ENCODE measurements around the gene DLG2. TPM values are rescaled to one million over a fixed set of nuclear protein-coding genes. Genes with fewer than 3 reads are reported as not detected.

Gene DLG2
- total RNA-seq, 3 donors from 2014 or later (not counting 1 experiment from before 2014, with no cell fraction given): 1.7 to 2.9 (median 2.2) TPM

- Histone ChIP-seq H3K4me3 (ENCODE audit: low read length) (no peak overlapping the region), H3K36me3 (ENCODE audit: control insufficient read depth, insufficient read depth, low read length) (no peaks in the 10 kb centered on the region), H3K9me3 (ENCODE audit: control insufficient read depth, insufficient read depth, low read length) (peaks cover 3% of the 10 kb centered on the region), H3K4me1 (ENCODE audit: control insufficient read depth, insufficient read depth, low read length) (no peaks in the 10 kb centered on the region), H3K27me3 (ENCODE audit: control insufficient read depth, insufficient read depth, low read length) (no peaks in the 10 kb centered on the region), H3K27ac (ENCODE audit: low read length) (no peak overlapping the region)
- no peak for TF ChIP-seq CTCF (IDR thresholded peaks at IDR 0.05)
- intact Hi-C loops (cut with micrococcal nuclease): no loop called here
- 56% methylated on average over 1 of the region's 1 CpG for WGBS (ENCODE audit: insufficient coverage)
- H3K4me1 Mint-ChIP-seq: no peaks in the 10 kb centered on the region
- no peak overlapping the region for H3K4me3 Mint-ChIP-seq
- DNase-seq (no peak), ATAC-seq (no peak)
- no peaks in the 10 kb centered on the region for H3K27me3 Mint-ChIP-seq (ENCODE audit: low read depth in 2 of 2)
- H3K27ac Mint-ChIP-seq: no peak overlapping the region
- peaks cover 8 to 10% of the 10 kb centered on the region in 2 donors for H3K9me3 Mint-ChIP-seq
- no peaks in the 10 kb centered on the region for H3K36me3 Mint-ChIP-seq
Observed at GRCh38 chr11:83951521-83951920, 1675.6 kb downstream of the DLG2 start.

GRCh38 chr11:83948200-83948599, 1678.9 kb downstream of the DLG2 start:
- H3K36me3 ChIP-seq (ENCODE audit: control insufficient read depth, insufficient read depth, low read length): no peaks in the 10 kb centered on the region
- no peak for ATAC-seq
- H3K4me3 Mint-ChIP-seq: no peak overlapping the region
- no peak overlapping the region for H3K27ac ChIP-seq (ENCODE audit: low read length)
- no peak overlapping the region for H3K4me3 ChIP-seq (ENCODE audit: low read length)
- no peak for TF ChIP-seq CTCF (IDR thresholded peaks at IDR 0.05)
- H3K36me3 Mint-ChIP-seq: no peaks in the 10 kb centered on the region
- no peaks in the 10 kb centered on the region for H3K27me3 Mint-ChIP-seq (ENCODE audit: low read depth in 2 of 2)
- no peaks in the 10 kb centered on the region for H3K4me1 Mint-ChIP-seq
- H3K4me1 ChIP-seq (ENCODE audit: control insufficient read depth, insufficient read depth, low read length): no peaks in the 10 kb centered on the region
- peaks cover 16 to 19% of the 10 kb centered on the region in 2 donors for H3K9me3 Mint-ChIP-seq
- intact Hi-C loops (cut with micrococcal nuclease): no loop called here
- DNase-seq: no peak
- no peaks in the 10 kb centered on the region for H3K9me3 ChIP-seq (ENCODE audit: control insufficient read depth, insufficient read depth, low read length)
- H3K27me3 ChIP-seq (ENCODE audit: control insufficient read depth, insufficient read depth, low read length): no peaks in the 10 kb centered on the region
- no peak overlapping the region for H3K27ac Mint-ChIP-seq

GRCh38 chr11:83945976-83946375, 1681.2 kb downstream of the DLG2 start:
- H3K9me3 Mint-ChIP-seq: peaks cover 11 to 14% of the 10 kb centered on the region in 2 donors
- no peaks in the 10 kb centered on the region for H3K4me1 Mint-ChIP-seq
- intact Hi-C loops (cut with micrococcal nuclease): no loop called here
- no peak overlapping the region for H3K4me3 Mint-ChIP-seq
- no peak overlapping the region for H3K27ac Mint-ChIP-seq
- no peaks in the 10 kb centered on the region for H3K27me3 Mint-ChIP-seq (ENCODE audit: low read depth in 2 of 2)
- Histone ChIP-seq H3K27ac (ENCODE audit: low read length) (no peak overlapping the region), H3K36me3 (ENCODE audit: control insufficient read depth, insufficient read depth, low read length) (no peaks in the 10 kb centered on the region), H3K4me1 (ENCODE audit: control insufficient read depth, insufficient read depth, low read length) (no peaks in the 10 kb centered on the region), H3K27me3 (ENCODE audit: control insufficient read depth, insufficient read depth, low read length) (no peaks in the 10 kb centered on the region), H3K4me3 (ENCODE audit: low read length) (no peak overlapping the region), H3K9me3 (ENCODE audit: control insufficient read depth, insufficient read depth, low read length) (no peaks in the 10 kb centered on the region)
- no peak for DNase-seq
- no peak for TF ChIP-seq CTCF (IDR thresholded peaks at IDR 0.05)
- H3K36me3 Mint-ChIP-seq: no peaks in the 10 kb centered on the region
- 85% methylated on average over 7 of the region's 7 CpGs for WGBS (ENCODE audit: insufficient coverage)
- no peak for ATAC-seq

GRCh38 chr11:83941050-83941449, 1686.1 kb downstream of the DLG2 start:
- no peaks in the 10 kb centered on the region for H3K9me3 ChIP-seq (ENCODE audit: control insufficient read depth, insufficient read depth, low read length)
- ATAC-seq (no peak), DNase-seq (no peak)
- intact Hi-C loops (cut with micrococcal nuclease): no loop called here
- WGBS (ENCODE audit: insufficient coverage): no CpG with 5 or more reads among the region's 1 CpG
- H3K27me3 ChIP-seq (ENCODE audit: control insufficient read depth, insufficient read depth, low read length): no peaks in the 10 kb centered on the region
- no peaks in the 10 kb centered on the region for H3K27me3 Mint-ChIP-seq (ENCODE audit: low read depth in 2 of 2)
- H3K27ac ChIP-seq (ENCODE audit: low read length): no peak overlapping the region
- no peaks in the 10 kb centered on the region for H3K36me3 Mint-ChIP-seq
- no peak overlapping the region for H3K27ac Mint-ChIP-seq
- no peaks in the 10 kb centered on the region for H3K36me3 ChIP-seq (ENCODE audit: control insufficient read depth, insufficient read depth, low read length)
- TF ChIP-seq CTCF (IDR thresholded peaks at IDR 0.05): no peak
- no peaks in the 10 kb centered on the region for H3K4me1 ChIP-seq (ENCODE audit: control insufficient read depth, insufficient read depth, low read length)
- H3K9me3 Mint-ChIP-seq: peaks cover 11 to 20% of the 10 kb centered on the region in 2 donors
- no peak overlapping the region for H3K4me3 ChIP-seq (ENCODE audit: low read length)
- H3K4me3 Mint-ChIP-seq: no peak overlapping the region
- no peaks in the 10 kb centered on the region for H3K4me1 Mint-ChIP-seq
